Breast epithelium (tissue), 3 donors: Measurements from ENCODE around the gene GSK3A.

Experiments
- CTCF ChIP-seq, 3 donors: fragments of 450-650 bp; IDR thresholded peaks; one replicate each; pipeline ENCODE4 v1.5.1; 2016 to 2017; ENCODE audit warnings: antibody characterized with exemption in 3 of 3, mild to moderate bottlenecking in 3 of 3, moderate library complexity in 3 of 3
- POLR2A ChIP-seq: fragments of 450-650 bp; IDR thresholded peaks from one replicate; pipeline ENCODE4 v1.6.1; 2016; ENCODE audit warnings: antibody characterized with exemption, mild to moderate bottlenecking, moderate library complexity

GRCh38 chr19:42241279-42241678 lies 1.1 kb downstream of the GSK3A start:
- TF ChIP-seq CTCF (IDR thresholded peaks at IDR 0.05), result no peak
- no peak for TF ChIP-seq POLR2A
